GM23338 (cell line): ENCODE measurements around the gene CAPZB.

Source experiments
- CREB1 ChIP-seq: fragments of 250-450 bp; sonication (Bioruptor Pico); IDR thresholded peaks from 2 replicates; pipeline ENCODE4 v1.5.0; 2020; ENCODE audit warnings: low read depth, mild to moderate bottlenecking, moderate library complexity
- CTCF ChIP-seq, 2 experiments: fragments of 200-600 bp in 1 of 2; sonication (generic) in 1 of 2; conservative IDR thresholded peaks; 2 replicates each; pipeline versions ENCODE4 v1.5.1 to v1.6.1; 2016 to 2017; ENCODE audit warnings: antibody characterized with exemption in 2 of 2, low read depth in 2 of 2, mild to moderate bottlenecking in 2 of 2, moderate library complexity in 1 of 2
- ETS1 ChIP-seq: IDR thresholded peaks from 2 replicates; pipeline ENCODE4 v1.6.1; 2016; ENCODE audit warnings: antibody characterized with exemption
- EZH2 ChIP-seq: fragments of 200-600 bp; sonication (generic); IDR thresholded peaks from one replicate; pipeline ENCODE4 v1.8.0; 2017; ENCODE audit warnings: antibody characterized with exemption, mild to moderate bottlenecking, low read depth; ENCODE audit not compliant: unreplicated experiment
- EZH2phosphoT487 ChIP-seq: fragments of 200-600 bp; sonication (generic); IDR thresholded peaks from one replicate; pipeline ENCODE4 v1.8.1; 2018; ENCODE audit warnings: antibody characterized with exemption; ENCODE audit not compliant: unreplicated experiment
- JUNB ChIP-seq: IDR thresholded peaks from one replicate; pipeline ENCODE4 v1.6.1; 2016; ENCODE audit warnings: antibody characterized with exemption; ENCODE audit not compliant: unreplicated experiment
- NANOG ChIP-seq: IDR thresholded peaks from 2 replicates; pipeline ENCODE4 v1.6.1; 2016; ENCODE audit warnings: antibody characterized with exemption, borderline replicate concordance
- POLR2AphosphoS5 ChIP-seq: IDR thresholded peaks from 2 replicates; pipeline ENCODE4 v1.6.1; 2016; ENCODE audit warnings: antibody characterized with exemption, low read depth
- REST ChIP-seq: IDR thresholded peaks from one replicate; pipeline ENCODE4 v1.6.1; 2018; ENCODE audit warnings: antibody characterized with exemption; ENCODE audit not compliant: unreplicated experiment
- STAT1 ChIP-seq: IDR thresholded peaks from one replicate; pipeline ENCODE4 v1.6.1; 2016; ENCODE audit warnings: antibody characterized with exemption; ENCODE audit not compliant: unreplicated experiment
- ZNF331 ChIP-seq: fragments of 250-450 bp; sonication (Bioruptor Pico); IDR thresholded peaks from 2 replicates; pipeline ENCODE4 v1.5.0; 2020; ENCODE audit warnings: low read depth, mild to moderate bottlenecking, moderate library complexity
- ZNF462 ChIP-seq: fragments of 250-450 bp; sonication (Bioruptor Pico); IDR thresholded peaks from 2 replicates; pipeline ENCODE4 v1.5.0; 2020; ENCODE audit warnings: mild to moderate bottlenecking, moderate library complexity

- TF ChIP-seq CTCF (conservative IDR thresholded peaks at IDR 0.05; ENCODE audit: low read depth in 2 of 2) (no peak), EZH2 (no peak), EZH2phosphoT487 (no peak), POLR2AphosphoS5 (no peak), ETS1 (no peak), CREB1 (CRISPR knock-in tag) (no peak), REST (no peak), NANOG (no peak), ZNF331 (CRISPR knock-in tag) (no peak), STAT1 (no peak), JUNB (no peak), ZNF462 (no peak)
Measured at GRCh38 chr1:19457607-19458006, 27.7 kb downstream of the CAPZB start.
